Subcutaneous abdominal adipose tissue (tissue), 5 donors: ENCODE measurements around the gene KIF21A.

Source experiments
- H3K27ac ChIP-seq: one replicate; pipeline ENCODE4 v1.7.0; 2013; ENCODE audit warnings: low read depth, mild to moderate bottlenecking, inconsistent platforms, low read length, moderate library complexity
- H3K27me3 ChIP-seq, 5 donors: one replicate each; pipeline ENCODE4 v1.7.0; 2013; ENCODE audit warnings: low read length in 5 of 5, inconsistent platforms in 1 of 5; ENCODE audit not compliant: control insufficient read depth in 5 of 5, insufficient read depth in 4 of 5
- H3K36me3 ChIP-seq, 5 donors: one replicate each; pipeline ENCODE4 v1.7.0; 2013; ENCODE audit warnings: low read length in 5 of 5; ENCODE audit not compliant: control insufficient read depth in 5 of 5, insufficient read depth in 5 of 5
- H3K4me1 ChIP-seq, 5 donors: one replicate each; pipeline ENCODE4 v1.7.0; 2013; ENCODE audit warnings: low read length in 5 of 5, mild to moderate bottlenecking in 3 of 5, moderate library complexity in 1 of 5; ENCODE audit not compliant: control insufficient read depth in 5 of 5, insufficient read depth in 5 of 5
- H3K4me3 ChIP-seq, 5 donors: one replicate each; pipeline ENCODE4 v1.7.0; 2013; ENCODE audit warnings: low read length in 5 of 5, low read depth in 1 of 5
- H3K9ac ChIP-seq, 5 donors: one replicate each; pipeline ENCODE4 v1.7.0; 2013; ENCODE audit warnings: low read length in 5 of 5, mild to moderate bottlenecking in 4 of 5, moderate library complexity in 3 of 5
- H3K9me3 ChIP-seq, 5 donors: one replicate each; pipeline ENCODE4 v1.7.0; 2013; ENCODE audit warnings: low read length in 5 of 5; ENCODE audit not compliant: control insufficient read depth in 5 of 5
- donor health status: healthy.
- donor health status: healthy.
- donor health status: healthy.
- donor health status: healthy.
- donor health status: healthy.

The KIF21A gene

GRCh38 chr12:39372204-39372925 lies 70.6 kb downstream of the KIF21A start:
- Histone ChIP-seq H3K9ac (no peak overlapping the region), H3K4me3 (no peak overlapping the region), H3K36me3 (no peaks in the 10 kb centered on the region), H3K9me3 (no peaks in the 10 kb centered on the region), H3K27ac (no peak overlapping the region), H3K4me1 (no peaks in the 10 kb centered on the region), H3K27me3 (no peaks in the 10 kb centered on the region)

GRCh38 chr12:39369756-39370155 lies 73.2 kb downstream of the KIF21A start:
- H3K4me3 ChIP-seq = no peak overlapping the region
- no peak overlapping the region for H3K27ac ChIP-seq
- H3K9me3 ChIP-seq = no peaks in the 10 kb centered on the region
- no peaks in the 10 kb centered on the region for H3K27me3 ChIP-seq
- H3K9ac ChIP-seq = no peak overlapping the region
- peaks cover 0 to 2% (median 0%) of the 10 kb centered on the region in 5 donors for H3K36me3 ChIP-seq
- H3K4me1 ChIP-seq = no peaks in the 10 kb centered on the region

GRCh38 chr12:39368891-39369290 lies 74.0 kb downstream of the KIF21A start:
- Histone ChIP-seq H3K9me3 (no peaks in the 10 kb centered on the region), H3K9ac (no peak overlapping the region), H3K27ac (no peak overlapping the region), H3K4me1 (no peaks in the 10 kb centered on the region), H3K27me3 (no peaks in the 10 kb centered on the region), H3K4me3 (no peak overlapping the region), H3K36me3 (peaks cover 0 to 7% (median 0%) of the 10 kb centered on the region in 5 donors)

DNA sequence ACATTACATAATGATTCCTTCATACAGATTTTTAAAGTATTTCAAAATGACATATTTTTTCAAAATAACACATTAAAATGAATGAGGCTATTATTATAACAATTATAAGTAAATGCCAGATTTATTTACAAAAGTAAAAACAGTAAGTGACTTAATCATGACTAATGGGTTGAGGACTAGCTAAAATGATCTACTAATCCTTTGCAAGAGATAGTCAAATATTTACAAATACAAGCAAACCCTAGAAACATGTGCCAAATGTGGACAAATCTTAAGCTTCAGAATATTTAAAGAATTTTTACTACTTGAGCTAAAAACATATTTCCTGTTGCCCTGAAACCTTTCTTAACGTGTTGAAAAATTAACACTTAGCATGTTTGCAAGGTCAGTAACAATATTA lies 74.8 kb downstream of the KIF21A start:
- no peak overlapping the region for H3K4me3 ChIP-seq
- H3K36me3 ChIP-seq = peaks cover 0 to 7% (median 0%) of the 10 kb centered on the region in 5 donors
- H3K9ac ChIP-seq = no peak overlapping the region
- H3K27ac ChIP-seq = no peak overlapping the region
- H3K4me1 ChIP-seq = no peaks in the 10 kb centered on the region
- no peaks in the 10 kb centered on the region for H3K27me3 ChIP-seq
- H3K9me3 ChIP-seq = no peaks in the 10 kb centered on the region

DNA sequence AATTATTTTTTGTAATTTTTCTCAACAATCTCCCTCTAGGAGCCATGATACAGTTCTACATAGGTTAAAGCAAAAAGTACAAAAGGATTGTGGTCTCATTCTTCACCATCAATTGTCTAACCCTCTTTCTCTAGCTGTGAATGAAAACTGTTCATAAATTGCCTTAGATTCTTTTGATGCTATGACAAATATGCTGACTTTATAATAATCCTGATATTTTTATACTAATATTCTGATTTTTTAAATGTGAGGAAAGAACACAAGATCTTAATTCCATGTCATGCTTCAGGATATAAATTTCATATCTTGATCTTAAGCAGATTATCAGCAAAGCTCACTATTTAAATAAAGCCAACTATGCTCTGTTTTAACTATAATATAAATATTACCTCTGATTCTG lies 75.4 kb downstream of the KIF21A start:
- H3K4me3 ChIP-seq = no peak overlapping the region
- no peaks in the 10 kb centered on the region for H3K4me1 ChIP-seq
- no peaks in the 10 kb centered on the region for H3K27me3 ChIP-seq
- peaks cover 0 to 12% (median 0%) of the 10 kb centered on the region in 5 donors for H3K36me3 ChIP-seq
- H3K9me3 ChIP-seq = no peaks in the 10 kb centered on the region
- no peak overlapping the region for H3K9ac ChIP-seq
- H3K27ac ChIP-seq = no peak overlapping the region

DNA sequence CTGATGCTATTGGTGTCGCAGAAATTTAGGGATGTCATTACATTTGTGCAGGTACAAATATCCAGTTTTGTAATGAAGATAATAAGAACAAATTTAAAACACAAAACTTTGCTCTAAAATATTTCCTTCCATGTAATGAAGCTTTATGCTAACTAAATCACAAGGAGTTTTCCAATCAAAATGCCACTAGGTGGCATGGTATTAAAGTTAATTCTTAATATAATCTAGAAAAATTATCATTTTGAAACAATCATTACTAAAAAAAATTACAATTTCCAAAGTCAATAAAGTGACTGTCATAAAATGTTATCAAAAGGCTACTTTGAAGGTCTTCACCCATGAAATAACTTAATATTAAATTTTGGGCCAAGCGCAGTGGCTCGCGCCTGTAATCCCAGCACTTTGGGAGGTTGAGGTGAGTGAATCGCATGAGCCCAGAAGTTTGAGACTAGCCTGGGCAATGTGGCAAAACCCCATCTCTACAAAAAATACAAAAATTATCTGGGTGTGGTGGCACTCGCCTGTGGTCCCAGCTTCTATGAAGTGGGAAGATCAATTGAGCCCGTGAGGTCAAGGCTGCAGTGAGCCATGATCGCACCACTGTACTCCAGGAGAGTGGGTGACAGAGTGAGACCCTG lies 77.4 kb downstream of the KIF21A start:
- H3K9me3 ChIP-seq = no peaks in the 10 kb centered on the region
- H3K36me3 ChIP-seq = peaks cover 0 to 12% (median 2%) of the 10 kb centered on the region in 5 donors
- no peaks in the 10 kb centered on the region for H3K27me3 ChIP-seq
- no peak overlapping the region for H3K27ac ChIP-seq
- H3K9ac ChIP-seq = no peak overlapping the region
- H3K4me1 ChIP-seq = no peaks in the 10 kb centered on the region
- H3K4me3 ChIP-seq = no peak overlapping the region

- no peaks in the 10 kb centered on the region for H3K9me3 ChIP-seq
- H3K27me3 ChIP-seq = no peaks in the 10 kb centered on the region
- no peak overlapping the region for H3K4me3 ChIP-seq
- no peak overlapping the region for H3K9ac ChIP-seq
- H3K27ac ChIP-seq = no peak overlapping the region
- peaks cover 0 to 12% (median 2%) of the 10 kb centered on the region in 5 donors for H3K36me3 ChIP-seq
- H3K4me1 ChIP-seq = no peaks in the 10 kb centered on the region
These were observed 78.7 kb downstream of the KIF21A start for GRCh38 chr12:39364196-39364595.

DNA sequence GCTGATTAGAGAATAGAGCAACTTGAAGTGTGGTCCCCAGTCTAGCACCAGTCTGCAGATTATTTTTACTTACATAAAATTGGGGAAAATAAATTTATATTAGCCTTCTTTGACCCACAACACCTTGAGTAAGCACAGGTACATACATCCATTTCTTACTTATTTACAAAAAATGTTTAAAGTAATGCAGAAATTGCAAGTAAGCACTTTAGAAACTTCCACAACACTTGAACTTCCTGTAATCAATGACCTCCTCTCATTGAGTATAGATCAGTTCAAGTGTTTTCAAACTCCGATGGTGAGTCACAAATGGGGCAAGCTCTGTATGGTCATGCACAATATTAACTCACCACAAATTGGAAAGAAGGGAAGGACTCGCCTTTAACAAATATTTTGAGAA lies 83.3 kb downstream of the KIF21A start:
- no peak overlapping the region for H3K9ac ChIP-seq
- H3K27ac ChIP-seq = no peak overlapping the region
- H3K36me3 ChIP-seq = peaks cover 3 to 33% (median 12%) of the 10 kb centered on the region in 5 donors
- no peaks in the 10 kb centered on the region for H3K9me3 ChIP-seq
- no peaks in the 10 kb centered on the region for H3K4me1 ChIP-seq
- no peaks in the 10 kb centered on the region for H3K27me3 ChIP-seq
- no peak overlapping the region for H3K4me3 ChIP-seq

- no peaks in the 10 kb centered on the region for H3K4me1 ChIP-seq
- H3K9me3 ChIP-seq = no peaks in the 10 kb centered on the region
These were observed 85.9 kb downstream of the KIF21A start for GRCh38 chr12:39357041-39357440.

DNA sequence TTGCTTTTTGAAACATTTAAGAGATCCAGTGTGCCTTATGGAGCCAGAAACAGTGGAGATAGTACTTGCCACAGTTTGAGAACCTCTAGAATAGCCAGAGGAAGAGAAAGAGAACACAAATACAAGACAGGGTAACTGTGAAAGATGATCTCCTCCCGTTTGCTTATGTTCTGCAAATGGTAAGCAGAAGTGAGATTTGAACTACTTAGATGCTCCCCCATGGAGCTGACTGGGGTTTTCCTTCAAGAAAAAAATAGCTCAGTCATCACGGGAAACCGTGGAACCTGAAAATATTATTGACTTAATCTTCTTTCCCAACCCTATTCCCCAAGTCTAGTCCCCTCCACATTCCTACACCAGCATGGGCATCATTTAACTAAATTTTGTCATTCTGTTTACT lies 87.1 kb downstream of the KIF21A start:
- Histone ChIP-seq H3K4me3 (no peak overlapping the region), H3K4me1 (no peaks in the 10 kb centered on the region), H3K9me3 (no peaks in the 10 kb centered on the region), H3K9ac (no peak overlapping the region), H3K27me3 (no peaks in the 10 kb centered on the region), H3K36me3 (peaks cover 3 to 24% (median 12%) of the 10 kb centered on the region in 5 donors), H3K27ac (no peak overlapping the region)

More at GRCh38 chr12:39357041-39357440, 85.9 kb downstream of the KIF21A start:
- Histone ChIP-seq H3K27ac (no peak overlapping the region), H3K27me3 (no peaks in the 10 kb centered on the region), H3K9ac (no peak overlapping the region), H3K36me3 (peaks cover 3 to 22% (median 12%) of the 10 kb centered on the region in 5 donors), H3K4me3 (no peak overlapping the region)
